SK-N-SH (cell line): Measurements from ENCODE around the gene POU2F3. TPM values are rescaled to one million over a fixed set of nuclear protein-coding genes. Genes with fewer than 3 reads are reported as not detected.

Experiments used
- CTCF ChIA-PET: fragments of 300-600, 350-600 bp; formaldehyde crosslinking; extraction: SDS; loops from one replicate; lab custom pipeline; 2021; lab: Yijun Ruan, JAX
- POLR2A ChIA-PET: fragments of 350-600 bp; sonication (Branson Sonifier 250); formaldehyde crosslinking; extraction: SDS; loops from one replicate; lab custom pipeline; 2020; ENCODE audit warnings: antibody characterized with exemption, inconsistent platforms; lab: Yijun Ruan, JAX
- DNase-seq: peaks from one replicate; pipeline ENCODE4 v3.0.0; 2012
- H2AFZ ChIP-seq: fragments of 200-600 bp; sonication (generic); 2 replicates; pipeline ENCODE4 v1.8.1; 2016; ENCODE audit warnings: antibody characterized with exemption, mild to moderate bottlenecking, low read depth
- H3F3A ChIP-seq: fragments of 200-600 bp; sonication (generic); replicated peaks from 2 replicates; pipeline ENCODE3; 2016; ENCODE audit warnings: antibody characterized with exemption, mild to moderate bottlenecking; ENCODE audit not compliant: insufficient read depth
- H3K27ac ChIP-seq, 2 experiments: fragments of 200-500 bp in 1 of 2; fragments of 200-600 bp in 1 of 2; sonication (Bioruptor generic) in 1 of 2; sonication (generic), shearing (Covaris generic) in 1 of 2; 2 replicates each; pipeline versions ENCODE4 v1.5.1 to v1.6.1; 2014 to 2016; ENCODE audit warnings: low read depth in 2 of 2, inconsistent platforms in 1 of 2, low read length in 1 of 2, mild to moderate bottlenecking in 1 of 2, mixed read lengths in 1 of 2
- H3K27me3 ChIP-seq: fragments of 200-600 bp; sonication (generic), shearing (Covaris generic); 2 replicates; pipeline ENCODE4 v1.6.1; 2016; ENCODE audit warnings: mixed run types; ENCODE audit not compliant: insufficient read depth
- H3K36me3 ChIP-seq, 2 experiments: fragments of 200-500 bp in 1 of 2; fragments of 200-600 bp in 1 of 2; sonication (Bioruptor generic) in 1 of 2; sonication (generic) in 1 of 2; replicated peaks in 1 of 2; 2 replicates each; pipeline versions ENCODE3 to v1.5.1; 2014 to 2016; ENCODE audit warnings: low read length in 1 of 2, mild to moderate bottlenecking in 1 of 2; ENCODE audit not compliant: insufficient read depth in 2 of 2, control insufficient read depth in 1 of 2
- H3K4me1 ChIP-seq, 2 experiments: fragments of 200-500 bp in 1 of 2; fragments of 200-600 bp in 1 of 2; sonication (Bioruptor generic) in 1 of 2; sonication (generic), shearing (Covaris generic) in 1 of 2; 2 replicates each; pipeline versions ENCODE4 v1.5.1 to v1.6.1; 2014 to 2016; ENCODE audit warnings: low read depth in 1 of 2, low read length in 1 of 2, mixed run types in 1 of 2; ENCODE audit not compliant: insufficient read depth in 2 of 2, control insufficient read depth in 1 of 2
- H3K4me2 ChIP-seq: fragments of 200-600 bp; sonication (generic), shearing (Covaris generic); 2 replicates; pipeline ENCODE4 v1.6.1; 2017; ENCODE audit warnings: mixed run types
- H3K4me3 ChIP-seq, 2 experiments: fragments of 200-500 bp in 1 of 2; fragments of 200-600 bp in 1 of 2; sonication (Bioruptor generic) in 1 of 2; sonication (generic), shearing (Covaris generic) in 1 of 2; 2 replicates each; pipeline versions ENCODE4 v1.5.1 to v1.8.1; 2014 to 2016; ENCODE audit warnings: low read depth in 2 of 2, inconsistent platforms in 1 of 2, low read length in 1 of 2, mild to moderate bottlenecking in 1 of 2, mixed read lengths in 1 of 2, moderate library complexity in 1 of 2
- H3K79me2 ChIP-seq: fragments of 200-600 bp; sonication (generic); 2 replicates; pipeline ENCODE4 v1.8.1; 2017; ENCODE audit warnings: mild to moderate bottlenecking; ENCODE audit not compliant: insufficient read depth
- H3K9ac ChIP-seq: fragments of 200-600 bp; sonication (generic); 2 replicates; pipeline ENCODE4 v1.6.1; 2017; ENCODE audit warnings: mixed run types
- H3K9me2 ChIP-seq: fragments of 200-600 bp; sonication (generic); 2 replicates; pipeline ENCODE4 v1.6.1; 2017; ENCODE audit warnings: mixed run types
- H3K9me3 ChIP-seq: fragments of 200-600 bp; sonication (generic); 2 replicates; pipeline ENCODE4 v1.6.1; 2017; ENCODE audit warnings: mixed run types, mild to moderate bottlenecking, moderate library complexity
- H4K20me1 ChIP-seq: fragments of 200-600 bp; sonication (generic); 2 replicates; pipeline ENCODE4 v1.6.1; 2017; ENCODE audit warnings: mild to moderate bottlenecking, mixed run types; ENCODE audit not compliant: insufficient read depth
- EZH2phosphoT487 ChIP-seq: fragments of 200-600 bp; sonication (generic); IDR thresholded peaks from 2 replicates; pipeline ENCODE4 v1.6.1; 2017; ENCODE audit warnings: low read depth, mixed run types, mild to moderate bottlenecking, antibody characterized with exemption, moderate library complexity, borderline replicate concordance
- FOXM1 ChIP-seq: IDR thresholded peaks from 2 replicates; pipeline ENCODE4 v1.4.0; 2012; ENCODE audit warnings: low read depth, mild to moderate bottlenecking
- GATA2 ChIP-seq: sonication (generic); formaldehyde crosslinking; IDR thresholded peaks from 2 replicates; pipeline ENCODE4 v1.5.0; 2020; ENCODE audit warnings: mild to moderate bottlenecking, missing genetic modification reagents
- MXI1 ChIP-seq: IDR thresholded peaks from 2 replicates; pipeline ENCODE4 v1.6.1; 2012; ENCODE audit warnings: mild to moderate bottlenecking, low read depth, low read length, improper control_type of control experiment
- NFIC ChIP-seq: IDR thresholded peaks from 2 replicates; pipeline ENCODE4 v1.4.0; 2012; ENCODE audit warnings: borderline replicate concordance
- POLR2AphosphoS5 ChIP-seq: IDR thresholded peaks from 2 replicates; pipeline ENCODE4 v1.6.1; 2012; ENCODE audit warnings: low read depth, low read length
- RAD21 ChIP-seq: IDR thresholded peaks from 2 replicates; pipeline ENCODE4 v1.6.1; 2012; ENCODE audit warnings: mild to moderate bottlenecking, low read length
- SIN3A ChIP-seq: IDR thresholded peaks from 2 replicates; pipeline ENCODE4 v1.6.1; 2012; ENCODE audit warnings: low read depth, mild to moderate bottlenecking, low read length, moderate library complexity, borderline replicate concordance
- TAF1 ChIP-seq: IDR thresholded peaks from 2 replicates; pipeline ENCODE4 v1.6.1; 2012; ENCODE audit warnings: low read depth, mild to moderate bottlenecking, low read length, moderate library complexity, borderline replicate concordance
- TCF12 ChIP-seq: IDR thresholded peaks from 2 replicates; pipeline ENCODE4 v1.4.0; 2012
- TEAD4 ChIP-seq: IDR thresholded peaks from 2 replicates; pipeline ENCODE4 v1.4.0; 2012; ENCODE audit warnings: mild to moderate bottlenecking, borderline replicate concordance; ENCODE audit not compliant: insufficient read depth
- YY1 ChIP-seq: IDR thresholded peaks from 2 replicates; pipeline ENCODE4 v1.4.0; 2012; ENCODE audit warnings: low read depth, mild to moderate bottlenecking
- polyA plus RNA-seq, 3 experiments: library from polyadenylated mRNA; depleted of rRNA; stranded (reverse); fragments of >200 nt; gene quantifications; 2 replicates each; pipeline ENCODE4 v1.2.3, GENCODE V29; 2012
- small RNA-seq, 7 experiments: library from RNA; depleted of rRNA; stranded (forward); fragments of <200 nt; gene quantifications; one replicate each; pipeline ENCODE3, GENCODE V24; 2012
- TF ChIP-seq, protein P1 (sequence below): fragments of 150-350 bp; IDR thresholded peaks from 2 replicates; pipeline ENCODE4 v1.6.1; 2016; ENCODE audit warnings: mild to moderate bottlenecking, low read depth, low read length
- TF ChIP-seq, protein P2 (sequence below): fragments of 200-600 bp; sonication (generic); IDR thresholded peaks from 2 replicates; pipeline ENCODE4 v1.6.1; 2017; ENCODE audit warnings: antibody characterized with exemption, mild to moderate bottlenecking, moderate library complexity
- TF ChIP-seq, protein P3 (sequence below): IDR thresholded peaks from 2 replicates; pipeline ENCODE4 v1.4.0; 2012; ENCODE audit warnings: low read depth, borderline replicate concordance

The POU2F3 gene
- polyA plus RNA-seq, 1 of the 3 experiments (the other 2 are of a cell fraction), result 0.02 TPM

DNA sequence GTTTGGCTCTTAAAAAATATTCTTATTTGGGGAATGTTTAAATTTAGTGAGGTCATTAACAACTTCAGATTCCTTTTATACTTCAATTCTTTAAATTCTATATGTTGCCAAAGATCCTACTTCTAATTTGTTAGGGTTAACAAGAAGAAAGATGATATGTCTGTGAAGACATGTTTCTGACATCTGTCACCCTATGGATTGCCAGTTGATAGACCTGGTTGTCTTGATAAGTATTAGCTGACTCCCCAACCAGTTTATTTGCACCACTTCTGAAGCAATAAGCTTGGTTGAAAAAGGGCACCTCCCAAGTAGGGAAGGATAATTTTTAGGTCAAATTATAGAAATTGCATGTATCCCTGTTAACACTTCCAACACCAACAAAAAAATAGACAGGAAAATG, 125.6 kb downstream of the POU2F3 start:
- ChIA-PET POLR2A (no interaction called here), CTCF (interaction anchor here (1.0 kb wide), 1 partner anchor 28 kb away, joined by 3 read pairs; no protein-coding TSS in a partner anchor)
- peaks cover 98% of the 10 kb centered on the region for H3K79me2 ChIP-seq
- no peak overlapping the region for H3K27ac ChIP-seq
- H3K4me3 ChIP-seq, result no peak overlapping the region
- H3K27me3 ChIP-seq, result no peaks in the 10 kb centered on the region
- H2AFZ ChIP-seq, result no peak overlapping the region
- H3K36me3 ChIP-seq, result no peaks in the 10 kb centered on the region
- H3K9ac ChIP-seq, result no peak overlapping the region
- H3F3A ChIP-seq, result peaks cover 13% of the 10 kb centered on the region
- no peaks in the 10 kb centered on the region for H3K9me2 ChIP-seq
- peaks cover 92% of the 10 kb centered on the region for H4K20me1 ChIP-seq
- H3K9me3 ChIP-seq, result no peaks in the 10 kb centered on the region
- TF ChIP-seq EZH2phosphoT487, result no peak
- TF ChIP-seq SIN3A, result no peak
- no peak for TF ChIP-seq GATA2 (CRISPR knock-in tag)
- TF ChIP-seq, protein P1, sequence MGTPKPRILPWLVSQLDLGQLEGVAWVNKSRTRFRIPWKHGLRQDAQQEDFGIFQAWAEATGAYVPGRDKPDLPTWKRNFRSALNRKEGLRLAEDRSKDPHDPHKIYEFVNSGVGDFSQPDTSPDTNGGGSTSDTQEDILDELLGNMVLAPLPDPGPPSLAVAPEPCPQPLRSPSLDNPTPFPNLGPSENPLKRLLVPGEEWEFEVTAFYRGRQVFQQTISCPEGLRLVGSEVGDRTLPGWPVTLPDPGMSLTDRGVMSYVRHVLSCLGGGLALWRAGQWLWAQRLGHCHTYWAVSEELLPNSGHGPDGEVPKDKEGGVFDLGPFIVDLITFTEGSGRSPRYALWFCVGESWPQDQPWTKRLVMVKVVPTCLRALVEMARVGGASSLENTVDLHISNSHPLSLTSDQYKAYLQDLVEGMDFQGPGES, result no peak
- no peak for TF ChIP-seq TEAD4
- no peak for TF ChIP-seq RAD21
- no peak for TF ChIP-seq TCF12
- TF ChIP-seq YY1, result no peak
- TF ChIP-seq MXI1, result no peak
- TF ChIP-seq NFIC, result no peak
- no peak for TF ChIP-seq TAF1
- TF ChIP-seq, protein P2, sequence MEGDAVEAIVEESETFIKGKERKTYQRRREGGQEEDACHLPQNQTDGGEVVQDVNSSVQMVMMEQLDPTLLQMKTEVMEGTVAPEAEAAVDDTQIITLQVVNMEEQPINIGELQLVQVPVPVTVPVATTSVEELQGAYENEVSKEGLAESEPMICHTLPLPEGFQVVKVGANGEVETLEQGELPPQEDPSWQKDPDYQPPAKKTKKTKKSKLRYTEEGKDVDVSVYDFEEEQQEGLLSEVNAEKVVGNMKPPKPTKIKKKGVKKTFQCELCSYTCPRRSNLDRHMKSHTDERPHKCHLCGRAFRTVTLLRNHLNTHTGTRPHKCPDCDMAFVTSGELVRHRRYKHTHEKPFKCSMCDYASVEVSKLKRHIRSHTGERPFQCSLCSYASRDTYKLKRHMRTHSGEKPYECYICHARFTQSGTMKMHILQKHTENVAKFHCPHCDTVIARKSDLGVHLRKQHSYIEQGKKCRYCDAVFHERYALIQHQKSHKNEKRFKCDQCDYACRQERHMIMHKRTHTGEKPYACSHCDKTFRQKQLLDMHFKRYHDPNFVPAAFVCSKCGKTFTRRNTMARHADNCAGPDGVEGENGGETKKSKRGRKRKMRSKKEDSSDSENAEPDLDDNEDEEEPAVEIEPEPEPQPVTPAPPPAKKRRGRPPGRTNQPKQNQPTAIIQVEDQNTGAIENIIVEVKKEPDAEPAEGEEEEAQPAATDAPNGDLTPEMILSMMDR, result no peak
- no peak for TF ChIP-seq FOXM1
- TF ChIP-seq, protein P3, sequence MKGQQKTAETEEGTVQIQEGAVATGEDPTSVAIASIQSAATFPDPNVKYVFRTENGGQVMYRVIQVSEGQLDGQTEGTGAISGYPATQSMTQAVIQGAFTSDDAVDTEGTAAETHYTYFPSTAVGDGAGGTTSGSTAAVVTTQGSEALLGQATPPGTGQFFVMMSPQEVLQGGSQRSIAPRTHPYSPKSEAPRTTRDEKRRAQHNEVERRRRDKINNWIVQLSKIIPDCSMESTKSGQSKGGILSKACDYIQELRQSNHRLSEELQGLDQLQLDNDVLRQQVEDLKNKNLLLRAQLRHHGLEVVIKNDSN, result no peak
- no peak for TF ChIP-seq POLR2AphosphoS5
- H3K4me1 ChIP-seq, result peaks cover 0 to 14% of the 10 kb centered on the region in 2 experiments; a peak in 1 of 4 replicates
- DNase-seq, result no peak
- no peak overlapping the region for H3K4me2 ChIP-seq

Small RNAs within 50 kb of the gene (small RNA-seq; reads per million reads assigned to genes)
- 8.0 to 69.0 (median 19.6) reads per million in 7 experiments for gene RF00100

Other genes starting within 250 kb of the POU2F3 start
- gene TRIM29, start 102.0 kb upstream of the POU2F3 start, polyA plus RNA-seq (2012; rRNA removed), result 0.03 TPM in 1 of 2 replicates, not detected in the other
- gene OAF, start 29.1 kb upstream of the POU2F3 start, polyA plus RNA-seq (2012; rRNA removed), result 27.6 and 28.0 TPM in 2 replicates
- gene TLCD5, start 85.2 kb downstream of the POU2F3 start, polyA plus RNA-seq (2012; rRNA removed), result 12.7 and 18.7 TPM in 2 replicates
- 12.3 and 15.9 TPM in 2 replicates for gene ARHGEF12, start 96.3 kb downstream of the POU2F3 start, polyA plus RNA-seq (2012; rRNA removed)